Neural cell (in vitro differentiated cells): ENCODE results near the gene TMEM131L. TPM values are rescaled to one million over a fixed set of nuclear protein-coding genes. Genes with fewer than 3 reads are reported as not detected.

ENCODE experiments used
- H2AFZ ChIP-seq: fragments of 200-600, 300-800 bp; sonication (generic), shearing (Covaris generic); 2 replicates; pipeline ENCODE4 v1.6.0; 2014; ENCODE audit warnings: low read depth, mild to moderate bottlenecking, antibody characterized with exemption, low read length, moderate library complexity
- H3F3A ChIP-seq: fragments of 200-600 bp; shearing (Covaris generic); 2 replicates; pipeline ENCODE4 v1.6.1; 2016; ENCODE audit warnings: mild to moderate bottlenecking, moderate library complexity, mixed read lengths, antibody characterized with exemption, low read length; ENCODE audit not compliant: insufficient read depth, poor library complexity, severe bottlenecking
- H3K27ac ChIP-seq: fragments of 200-600, 300-800 bp; sonication (generic), shearing (Covaris generic); 2 replicates; pipeline ENCODE4 v1.5.1; 2014; ENCODE audit warnings: mild to moderate bottlenecking, low read length, moderate library complexity
- H3K27me3 ChIP-seq: fragments of 300-800, 200-600 bp; sonication (generic), shearing (Covaris generic); 2 replicates; pipeline ENCODE4 v1.6.0; 2014; ENCODE audit warnings: mild to moderate bottlenecking, low read depth, low read length, moderate library complexity; ENCODE audit not compliant: insufficient read depth
- H3K36me3 ChIP-seq: fragments of 300-800, 200-600 bp; sonication (generic), shearing (Covaris generic); 2 replicates; pipeline ENCODE4 v1.5.1; 2014; ENCODE audit warnings: mild to moderate bottlenecking, antibody characterized with exemption, low read length, moderate library complexity; ENCODE audit not compliant: insufficient read depth
- H3K4me2 ChIP-seq: fragments of 300-800, 200-600 bp; sonication (generic), shearing (Covaris generic); 2 replicates; pipeline ENCODE4 v1.6.0; 2014; ENCODE audit warnings: mild to moderate bottlenecking, low read length
- H3K4me3 ChIP-seq: fragments of 300-800, 200-600 bp; sonication (generic), shearing (Covaris generic); 2 replicates; pipeline ENCODE4 v1.5.1; 2014; ENCODE audit warnings: mild to moderate bottlenecking, low read length, moderate library complexity
- H3K79me2 ChIP-seq: fragments of 200-600 bp; shearing (Covaris generic); replicated peaks from 2 replicates; pipeline ENCODE4 v1.6.0; 2014; ENCODE audit warnings: mild to moderate bottlenecking, low read length, moderate library complexity; ENCODE audit not compliant: insufficient read depth
- H3K9ac ChIP-seq: fragments of 300-800, 200-600 bp; sonication (generic), shearing (Covaris generic); 2 replicates; pipeline ENCODE4 v1.6.1; 2016; ENCODE audit warnings: mild to moderate bottlenecking, low read length, mixed read lengths
- H3K9me2 ChIP-seq: fragments of 200-600 bp; shearing (Covaris generic); 2 replicates; pipeline ENCODE4 v1.6.1; 2016; ENCODE audit warnings: mild to moderate bottlenecking, low read length, mixed read lengths; ENCODE audit not compliant: insufficient read depth
- H3K9me3 ChIP-seq: fragments of 200-600, 300-800 bp; sonication (generic), shearing (Covaris generic); 2 replicates; pipeline ENCODE4 v1.6.1; 2016; ENCODE audit warnings: mild to moderate bottlenecking, mixed run types, low read length, moderate library complexity, mixed read lengths
- H4K20me1 ChIP-seq: fragments of 200-600 bp; shearing (Covaris generic); 2 replicates; pipeline ENCODE4 v1.6.1; 2016; ENCODE audit warnings: mild to moderate bottlenecking, mixed run types; ENCODE audit not compliant: insufficient read depth
- EP300 ChIP-seq: fragments of 450-650 bp; conservative IDR thresholded peaks from 2 replicates; pipeline ENCODE4 v1.6.1; 2014; ENCODE audit warnings: antibody characterized with exemption, mild to moderate bottlenecking, moderate library complexity; ENCODE audit not compliant: poor library complexity, severe bottlenecking
- EZH2 ChIP-seq: fragments of 200-600, 300-800 bp; shearing (Covaris generic), sonication (generic); IDR thresholded peaks from 2 replicates; pipeline ENCODE4 v1.6.1; 2014; ENCODE audit warnings: antibody characterized with exemption, low read length, borderline replicate concordance, mild to moderate bottlenecking; ENCODE audit not compliant: insufficient read depth, poor library complexity, severe bottlenecking
- MXI1 ChIP-seq: fragments of 450-650 bp; conservative IDR thresholded peaks from 2 replicates; pipeline ENCODE4 v1.6.1; 2014; ENCODE audit warnings: antibody characterized with exemption, mild to moderate bottlenecking; ENCODE audit not compliant: poor library complexity, severe bottlenecking
- POLR2AphosphoS5 ChIP-seq: IDR thresholded peaks from 2 replicates; pipeline ENCODE4 v1.6.1; 2012
- RAD21 ChIP-seq: fragments of 450-650 bp; conservative IDR thresholded peaks from 2 replicates; pipeline ENCODE4 v1.6.1; 2014; ENCODE audit warnings: antibody characterized with exemption, mild to moderate bottlenecking, moderate library complexity
- SMC3 ChIP-seq: fragments of 450-650 bp; conservative IDR thresholded peaks from 2 replicates; pipeline ENCODE4 v1.6.1; 2014; ENCODE audit warnings: antibody characterized with exemption, mild to moderate bottlenecking, moderate library complexity; ENCODE audit not compliant: poor library complexity
- TAF1 ChIP-seq: IDR thresholded peaks from 2 replicates; pipeline ENCODE4 v1.6.1; 2012; ENCODE audit warnings: low read depth
- polyA plus RNA-seq: library from polyadenylated mRNA; depleted of rRNA; stranded (reverse); fragments of >200 nt; gene quantifications from 2 replicates; pipeline ENCODE4 v1.2.3, GENCODE V29; 2014
- TF ChIP-seq, protein P1 (sequence below): fragments of 450-650 bp; IDR thresholded peaks from 2 replicates; pipeline ENCODE4 v1.5.1; 2014; ENCODE audit warnings: antibody characterized with exemption, mild to moderate bottlenecking, moderate library complexity; ENCODE audit not compliant: poor library complexity, severe bottlenecking
- TF ChIP-seq, protein P2 (sequence below): IDR thresholded peaks from 2 replicates; pipeline ENCODE4 v1.6.1; 2012; ENCODE audit warnings: borderline replicate concordance

Gene TMEM131L
- polyA plus RNA-seq, 1 donor from 2014 or later, result 11.1 TPM

DNA sequence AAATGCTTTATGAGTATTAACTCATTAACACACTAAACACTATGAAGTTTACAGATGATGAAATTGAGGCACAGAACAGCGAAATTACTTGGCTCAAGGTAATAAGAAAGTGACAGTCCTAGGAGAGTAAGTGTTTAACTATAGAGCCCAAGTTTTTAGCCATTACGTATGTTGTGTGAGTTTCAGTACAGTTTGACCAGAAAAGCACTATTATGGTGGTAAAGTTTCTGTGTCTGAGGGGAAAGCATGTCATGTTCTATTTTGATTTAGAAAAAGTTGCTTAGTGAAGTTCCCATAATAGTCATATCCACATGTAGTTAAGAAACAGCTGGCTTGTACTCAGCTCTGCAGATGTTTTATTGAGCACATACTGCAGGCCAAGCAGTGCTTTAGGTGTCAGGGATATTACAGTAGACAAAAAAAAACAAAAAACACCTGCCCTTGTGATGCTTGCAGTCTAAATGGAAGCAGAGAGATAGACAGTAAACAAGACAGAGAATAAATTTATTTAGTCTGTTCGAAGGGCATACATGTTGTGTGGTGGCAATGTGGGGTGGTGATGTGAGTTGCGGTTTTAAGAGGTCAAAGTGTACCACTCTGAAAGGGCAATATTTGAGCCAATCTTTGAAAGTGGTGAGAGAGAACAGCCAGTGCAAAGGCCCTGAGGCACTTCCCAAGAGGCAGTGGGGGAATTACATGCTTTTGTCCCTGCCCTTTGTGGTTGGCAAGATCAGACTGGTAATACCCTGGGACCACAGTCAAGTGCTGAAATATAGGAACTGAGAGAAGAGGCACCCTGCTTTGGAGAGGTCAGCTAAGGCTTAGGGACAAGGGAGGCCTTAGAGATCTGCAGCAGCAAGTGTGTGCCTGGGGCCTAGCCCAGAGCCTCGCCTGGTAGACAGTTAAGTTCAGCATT, 6.2 kb downstream of the TMEM131L start:
- Histone ChIP-seq H3K4me2 (no peak overlapping the region), H2AFZ (no peak overlapping the region), H3K36me3 (peaks cover 6% of the 10 kb centered on the region), H3K27ac (no peak overlapping the region), H3K9me2 (no peaks in the 10 kb centered on the region), H3K4me3 (no peak overlapping the region), H3K9ac (no peak overlapping the region), H3K27me3 (no peaks in the 10 kb centered on the region), H3K79me2 (peaks cover 75% of the 10 kb centered on the region), H3F3A (no peaks in the 10 kb centered on the region), H3K9me3 (no peaks in the 10 kb centered on the region), H4K20me1 (no peaks in the 10 kb centered on the region)
- TF ChIP-seq MXI1 (no peak), EZH2 (no peak), TAF1 (no peak), POLR2AphosphoS5 (no peak), SMC3 (no peak), EP300 (no peak), RAD21 (no peak)
- TF ChIP-seq, protein P1, sequence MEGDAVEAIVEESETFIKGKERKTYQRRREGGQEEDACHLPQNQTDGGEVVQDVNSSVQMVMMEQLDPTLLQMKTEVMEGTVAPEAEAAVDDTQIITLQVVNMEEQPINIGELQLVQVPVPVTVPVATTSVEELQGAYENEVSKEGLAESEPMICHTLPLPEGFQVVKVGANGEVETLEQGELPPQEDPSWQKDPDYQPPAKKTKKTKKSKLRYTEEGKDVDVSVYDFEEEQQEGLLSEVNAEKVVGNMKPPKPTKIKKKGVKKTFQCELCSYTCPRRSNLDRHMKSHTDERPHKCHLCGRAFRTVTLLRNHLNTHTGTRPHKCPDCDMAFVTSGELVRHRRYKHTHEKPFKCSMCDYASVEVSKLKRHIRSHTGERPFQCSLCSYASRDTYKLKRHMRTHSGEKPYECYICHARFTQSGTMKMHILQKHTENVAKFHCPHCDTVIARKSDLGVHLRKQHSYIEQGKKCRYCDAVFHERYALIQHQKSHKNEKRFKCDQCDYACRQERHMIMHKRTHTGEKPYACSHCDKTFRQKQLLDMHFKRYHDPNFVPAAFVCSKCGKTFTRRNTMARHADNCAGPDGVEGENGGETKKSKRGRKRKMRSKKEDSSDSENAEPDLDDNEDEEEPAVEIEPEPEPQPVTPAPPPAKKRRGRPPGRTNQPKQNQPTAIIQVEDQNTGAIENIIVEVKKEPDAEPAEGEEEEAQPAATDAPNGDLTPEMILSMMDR, result no peak
- TF ChIP-seq, protein P2, sequence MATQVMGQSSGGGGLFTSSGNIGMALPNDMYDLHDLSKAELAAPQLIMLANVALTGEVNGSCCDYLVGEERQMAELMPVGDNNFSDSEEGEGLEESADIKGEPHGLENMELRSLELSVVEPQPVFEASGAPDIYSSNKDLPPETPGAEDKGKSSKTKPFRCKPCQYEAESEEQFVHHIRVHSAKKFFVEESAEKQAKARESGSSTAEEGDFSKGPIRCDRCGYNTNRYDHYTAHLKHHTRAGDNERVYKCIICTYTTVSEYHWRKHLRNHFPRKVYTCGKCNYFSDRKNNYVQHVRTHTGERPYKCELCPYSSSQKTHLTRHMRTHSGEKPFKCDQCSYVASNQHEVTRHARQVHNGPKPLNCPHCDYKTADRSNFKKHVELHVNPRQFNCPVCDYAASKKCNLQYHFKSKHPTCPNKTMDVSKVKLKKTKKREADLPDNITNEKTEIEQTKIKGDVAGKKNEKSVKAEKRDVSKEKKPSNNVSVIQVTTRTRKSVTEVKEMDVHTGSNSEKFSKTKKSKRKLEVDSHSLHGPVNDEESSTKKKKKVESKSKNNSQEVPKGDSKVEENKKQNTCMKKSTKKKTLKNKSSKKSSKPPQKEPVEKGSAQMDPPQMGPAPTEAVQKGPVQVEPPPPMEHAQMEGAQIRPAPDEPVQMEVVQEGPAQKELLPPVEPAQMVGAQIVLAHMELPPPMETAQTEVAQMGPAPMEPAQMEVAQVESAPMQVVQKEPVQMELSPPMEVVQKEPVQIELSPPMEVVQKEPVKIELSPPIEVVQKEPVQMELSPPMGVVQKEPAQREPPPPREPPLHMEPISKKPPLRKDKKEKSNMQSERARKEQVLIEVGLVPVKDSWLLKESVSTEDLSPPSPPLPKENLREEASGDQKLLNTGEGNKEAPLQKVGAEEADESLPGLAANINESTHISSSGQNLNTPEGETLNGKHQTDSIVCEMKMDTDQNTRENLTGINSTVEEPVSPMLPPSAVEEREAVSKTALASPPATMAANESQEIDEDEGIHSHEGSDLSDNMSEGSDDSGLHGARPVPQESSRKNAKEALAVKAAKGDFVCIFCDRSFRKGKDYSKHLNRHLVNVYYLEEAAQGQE, result no peak

DNA sequence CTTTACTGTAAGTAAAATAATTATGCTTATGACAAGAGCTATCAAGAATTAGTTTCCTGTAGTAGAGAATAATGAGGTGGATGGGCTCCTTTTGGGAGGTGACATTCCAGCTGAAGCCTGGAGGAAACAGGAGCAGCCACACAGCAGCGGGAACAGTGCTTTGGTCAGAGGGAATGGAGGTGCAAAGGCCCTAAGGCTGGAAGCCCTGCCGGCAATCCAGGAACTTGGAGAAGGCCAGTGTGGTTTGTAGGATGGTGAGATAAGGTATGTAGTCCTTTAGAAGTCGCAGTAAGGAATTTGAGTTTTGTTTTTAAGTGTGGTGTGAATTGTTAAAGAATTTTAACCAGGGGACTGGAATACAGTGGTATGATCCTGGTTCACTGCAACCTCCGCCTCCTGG, 8.1 kb downstream of the TMEM131L start:
- peaks cover 6% of the 10 kb centered on the region for H3K36me3 ChIP-seq
- no peaks in the 10 kb centered on the region for H3F3A ChIP-seq
- TF ChIP-seq RAD21 (no peak), TAF1 (no peak), EP300 (no peak), MXI1 (no peak), SMC3 (no peak), POLR2AphosphoS5 (no peak), EZH2 (no peak)
- TF ChIP-seq, protein P1, result no peak
- TF ChIP-seq, protein P2, result no peak
- peaks cover 75% of the 10 kb centered on the region for H3K79me2 ChIP-seq
- H3K4me3 ChIP-seq, result no peak overlapping the region
- H3K27ac ChIP-seq, result no peak overlapping the region
- H3K9me3 ChIP-seq, result no peaks in the 10 kb centered on the region
- H4K20me1 ChIP-seq, result no peaks in the 10 kb centered on the region
- no peaks in the 10 kb centered on the region for H3K27me3 ChIP-seq
- H3K9ac ChIP-seq, result no peak overlapping the region
- no peak overlapping the region for H3K4me2 ChIP-seq
- H2AFZ ChIP-seq, result no peak overlapping the region
- H3K9me2 ChIP-seq, result no peaks in the 10 kb centered on the region
